ENCODE measurements around the gene CH25H. TPM values are rescaled to one million over a fixed set of nuclear protein-coding genes. Genes with fewer than 3 reads are reported as not detected.

CH25H gene
- total RNA-seq, 4 donors from 2014 or later, result 1.0 to 4.6 (median 1.8) TPM; not detected in 1

DNA sequence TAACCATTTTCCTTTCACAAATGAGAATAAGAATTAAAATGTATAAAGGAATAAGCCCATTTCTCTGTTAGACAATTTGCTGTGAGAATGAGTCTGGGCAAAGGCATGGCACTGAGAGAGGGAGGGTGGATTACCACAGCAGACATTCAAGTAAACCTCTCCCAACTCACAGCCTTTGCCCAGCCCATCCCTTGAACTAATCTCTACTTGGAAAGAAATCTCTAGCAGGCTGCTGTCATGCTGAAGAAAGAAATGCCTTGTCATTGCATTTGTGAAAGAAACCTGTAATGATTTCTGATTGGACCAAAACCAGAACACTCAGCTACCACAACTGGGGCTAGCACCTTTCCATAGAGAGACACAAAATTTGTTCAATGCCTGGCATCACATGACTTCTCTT, 39.2 kb downstream of the CH25H start:
- TF ChIP-seq, protein P1, sequence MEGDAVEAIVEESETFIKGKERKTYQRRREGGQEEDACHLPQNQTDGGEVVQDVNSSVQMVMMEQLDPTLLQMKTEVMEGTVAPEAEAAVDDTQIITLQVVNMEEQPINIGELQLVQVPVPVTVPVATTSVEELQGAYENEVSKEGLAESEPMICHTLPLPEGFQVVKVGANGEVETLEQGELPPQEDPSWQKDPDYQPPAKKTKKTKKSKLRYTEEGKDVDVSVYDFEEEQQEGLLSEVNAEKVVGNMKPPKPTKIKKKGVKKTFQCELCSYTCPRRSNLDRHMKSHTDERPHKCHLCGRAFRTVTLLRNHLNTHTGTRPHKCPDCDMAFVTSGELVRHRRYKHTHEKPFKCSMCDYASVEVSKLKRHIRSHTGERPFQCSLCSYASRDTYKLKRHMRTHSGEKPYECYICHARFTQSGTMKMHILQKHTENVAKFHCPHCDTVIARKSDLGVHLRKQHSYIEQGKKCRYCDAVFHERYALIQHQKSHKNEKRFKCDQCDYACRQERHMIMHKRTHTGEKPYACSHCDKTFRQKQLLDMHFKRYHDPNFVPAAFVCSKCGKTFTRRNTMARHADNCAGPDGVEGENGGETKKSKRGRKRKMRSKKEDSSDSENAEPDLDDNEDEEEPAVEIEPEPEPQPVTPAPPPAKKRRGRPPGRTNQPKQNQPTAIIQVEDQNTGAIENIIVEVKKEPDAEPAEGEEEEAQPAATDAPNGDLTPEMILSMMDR (IDR thresholded peaks at IDR 0.05; ENCODE audit: low read depth), result no peak

DNA sequence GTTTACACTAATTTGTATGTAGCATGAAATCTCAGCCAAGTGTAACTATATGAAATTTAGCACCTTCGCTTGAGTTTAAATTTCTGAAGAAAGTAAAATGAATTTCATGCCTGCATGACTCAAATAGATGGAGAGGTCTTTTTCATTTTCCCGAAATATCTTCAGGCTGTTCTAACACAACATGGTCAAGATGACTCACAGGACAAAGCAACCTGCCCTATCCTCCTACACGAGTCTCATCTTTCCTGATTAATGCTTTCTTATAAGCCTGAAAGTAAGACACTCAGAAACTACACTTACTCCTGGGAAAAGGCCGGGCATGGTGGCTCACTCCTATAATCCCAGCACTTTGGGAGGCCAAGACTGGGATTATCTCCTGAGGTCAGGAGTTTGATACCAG, 41.2 kb downstream of the CH25H start:
- TF ChIP-seq, protein P1 (IDR thresholded peaks at IDR 0.05; ENCODE audit: low read depth), result no peak

DNA sequence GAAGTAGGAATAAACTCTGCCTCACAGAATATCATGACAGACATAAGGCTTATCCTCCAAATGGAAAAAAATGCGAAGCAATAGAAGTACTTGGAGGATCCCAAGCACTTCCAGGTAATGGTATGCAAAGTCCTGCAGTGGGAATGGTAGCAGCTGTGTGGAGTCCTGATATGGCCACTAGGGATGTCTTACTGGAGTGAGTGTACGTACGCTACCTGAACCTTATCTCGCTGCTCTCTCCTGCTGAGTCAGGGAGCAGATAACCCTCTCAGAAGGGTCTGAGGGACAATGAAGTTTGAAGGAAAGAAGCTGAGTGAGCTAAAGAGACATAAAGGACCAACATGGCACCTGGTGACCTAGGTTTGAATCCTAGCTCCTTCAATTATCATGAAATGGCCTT, 42.2 kb downstream of the CH25H start:
- TF ChIP-seq, protein P1 (IDR thresholded peaks at IDR 0.05; ENCODE audit: low read depth), result no peak

DNA sequence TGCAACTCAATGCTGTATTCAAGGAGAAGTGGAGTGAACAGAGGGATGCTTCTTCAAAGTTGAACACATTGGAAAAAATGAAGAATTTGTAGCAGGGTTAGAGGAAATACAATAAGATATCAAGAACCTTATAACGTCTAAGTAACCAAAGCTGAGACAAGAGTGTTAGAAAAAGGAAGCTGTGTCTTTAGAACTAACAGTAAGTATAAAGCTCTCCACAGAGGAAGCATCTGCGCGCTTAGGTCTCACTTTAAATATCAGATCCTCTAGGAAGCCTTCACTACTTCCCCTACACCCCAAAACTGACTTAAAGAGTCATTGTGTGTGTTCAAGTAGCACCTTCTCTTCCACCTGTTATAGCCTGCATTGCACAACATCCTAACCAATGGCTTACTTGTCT, 43.0 kb downstream of the CH25H start:
- TF ChIP-seq, protein P1 (IDR thresholded peaks at IDR 0.05; ENCODE audit: low read depth), result no peak

DNA sequence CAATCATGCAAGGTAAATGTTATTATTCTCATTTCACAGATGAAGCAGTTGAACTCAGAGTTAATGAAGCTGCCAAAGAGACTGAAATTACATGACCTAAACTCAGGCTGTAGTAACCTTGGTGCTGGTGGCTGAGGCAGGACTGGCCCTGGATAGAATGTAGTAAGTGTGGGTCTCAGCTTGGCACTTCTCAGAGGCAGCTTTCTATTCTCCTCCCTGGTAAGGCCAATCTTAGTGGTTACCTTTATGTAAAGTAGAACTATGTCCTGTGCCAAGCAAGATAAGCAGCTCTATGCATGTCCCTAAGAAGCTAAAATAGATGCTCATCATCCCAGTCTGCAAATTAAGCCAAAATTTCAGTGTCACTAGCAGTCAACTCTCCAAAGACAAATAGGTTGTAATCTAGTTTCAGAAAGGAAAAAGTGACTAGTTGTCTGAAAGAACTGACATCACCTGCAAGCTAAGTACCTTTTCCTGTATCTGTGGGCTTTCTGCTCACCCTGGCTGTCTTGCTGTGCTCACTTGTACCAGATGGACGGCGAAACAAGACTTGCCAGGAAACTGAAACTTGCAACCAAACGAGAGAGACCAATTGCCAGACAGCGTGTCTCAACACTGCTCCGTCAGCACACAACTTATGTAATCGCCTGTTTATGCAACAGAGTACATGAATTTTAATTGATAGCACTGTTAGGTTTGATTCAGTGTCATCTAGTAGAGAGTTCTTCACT, 43.7 kb downstream of the CH25H start:
- TF ChIP-seq, protein P1 (IDR thresholded peaks at IDR 0.05; ENCODE audit: low read depth), result no peak

DNA sequence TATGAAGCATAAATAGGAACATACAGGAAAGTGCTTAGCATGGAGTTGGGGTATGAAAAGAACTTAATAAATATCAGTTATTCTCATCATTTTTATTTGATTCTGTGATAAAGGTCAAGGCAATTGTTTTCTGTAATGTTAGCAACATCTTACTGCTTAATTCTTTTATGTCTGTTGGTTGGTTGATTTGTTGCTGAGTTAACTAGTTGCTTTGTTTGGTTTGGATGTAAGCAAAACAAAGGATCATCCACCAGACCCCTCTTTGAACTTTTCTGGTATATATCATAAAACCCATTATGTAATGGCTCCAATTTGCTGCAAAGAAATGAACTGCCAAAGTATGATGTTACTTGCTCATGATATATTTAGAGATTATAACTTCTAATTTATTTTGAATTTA, 44.5 kb downstream of the CH25H start:
- TF ChIP-seq, protein P1 (IDR thresholded peaks at IDR 0.05; ENCODE audit: low read depth), result no peak

DNA sequence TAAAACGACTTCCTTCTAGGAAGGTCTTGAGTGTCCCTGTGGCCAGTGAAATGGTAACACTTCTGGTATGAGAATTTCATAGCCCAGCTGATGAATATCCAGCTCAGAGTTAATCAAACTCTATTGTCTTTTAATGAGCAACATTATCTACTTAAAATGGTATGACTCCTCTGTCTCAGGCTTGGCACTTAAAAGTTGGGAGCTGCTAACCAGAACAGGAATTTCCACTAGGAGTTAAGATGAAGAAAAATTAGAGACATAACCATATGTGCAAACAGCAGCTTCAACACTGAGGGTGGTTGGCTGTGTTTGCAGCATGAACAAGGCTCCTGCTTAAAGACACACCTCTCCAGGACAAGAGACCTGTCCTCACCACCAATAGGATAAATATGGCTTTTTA, 46.8 kb downstream of the CH25H start:
- TF ChIP-seq, protein P1 (IDR thresholded peaks at IDR 0.05; ENCODE audit: low read depth), result no peak
